Osteoblast (primary cell): ENCODE results near the gene FIGNL2. TPM values are rescaled to one million over a fixed set of nuclear protein-coding genes. Genes with fewer than 3 reads are reported as not detected.

Source experiments
- DNase-seq: peaks from one replicate; pipeline ENCODE4 v3.0.0; 2011; ENCODE audit warnings: low spot score, mixed read lengths; ENCODE audit not compliant: insufficient read length; ENCODE audit errors: missing footprints
- H2AFZ ChIP-seq: 2 replicates; pipeline ENCODE4 v1.6.0; 2011; ENCODE audit warnings: mild to moderate bottlenecking, low read length
- H3K27ac ChIP-seq: 2 replicates; pipeline ENCODE4 v1.5.1; 2011; ENCODE audit warnings: mild to moderate bottlenecking, low read depth, low read length, moderate library complexity
- H3K27me3 ChIP-seq: 2 replicates; pipeline ENCODE4 v1.6.0; 2012; ENCODE audit warnings: mild to moderate bottlenecking, control low read depth, inconsistent platforms, low read length, moderate library complexity; ENCODE audit not compliant: insufficient read depth
- H3K36me3 ChIP-seq: 2 replicates; pipeline ENCODE4 v1.5.1; 2011; ENCODE audit warnings: mild to moderate bottlenecking, low read length, control low read depth, moderate library complexity; ENCODE audit not compliant: insufficient read depth
- H3K4me1 ChIP-seq: 2 replicates; pipeline ENCODE4 v1.5.1; 2011; ENCODE audit warnings: mild to moderate bottlenecking, low read length, control low read depth, moderate library complexity; ENCODE audit not compliant: insufficient read depth
- H3K4me2 ChIP-seq: 2 replicates; pipeline ENCODE4 v1.6.0; 2011; ENCODE audit warnings: mild to moderate bottlenecking, low read length; ENCODE audit not compliant: insufficient read depth
- H3K4me3 ChIP-seq: fragments of 200-600 bp; sonication (generic); 3 replicates; pipeline ENCODE4 v1.5.1; 2012; ENCODE audit warnings: mild to moderate bottlenecking, low read length, inconsistent platforms; ENCODE audit not compliant: insufficient read depth
- H3K79me2 ChIP-seq: 2 replicates; pipeline ENCODE4 v1.6.0; 2012; ENCODE audit warnings: mild to moderate bottlenecking, low read length, control low read depth, inconsistent platforms; ENCODE audit not compliant: insufficient read depth
- H3K9me3 ChIP-seq: 2 replicates; pipeline ENCODE4 v1.5.1; 2011; ENCODE audit warnings: low read depth, low read length, control low read depth
- H4K20me1 ChIP-seq: 2 replicates; pipeline ENCODE4 v1.6.0; 2012; ENCODE audit warnings: mild to moderate bottlenecking, low read length, control low read depth; ENCODE audit not compliant: insufficient read depth
- CTCF ChIP-seq: IDR thresholded peaks from 2 replicates; pipeline ENCODE4 v1.5.1; 2011; ENCODE audit warnings: mild to moderate bottlenecking, low read depth, low read length, moderate library complexity; ENCODE audit errors: extremely low read depth
- total RNA-seq: library from RNA; depleted of rRNA; stranded (reverse); fragments of >200 nt; gene quantifications from 2 replicates; pipeline ENCODE4 v1.2.3, GENCODE V29; 2012

FIGNL2 gene
- total RNA-seq, 1 donor = 0.36 TPM

GRCh38 chr12:51871126-51871525 lies 22.6 kb upstream of the FIGNL2 start:
- H3K36me3 ChIP-seq = no peaks in the 10 kb centered on the region
- H3K9me3 ChIP-seq = no peaks in the 10 kb centered on the region
- H3K4me3 ChIP-seq = no peak overlapping the region
- DNase-seq = no peak
- H3K4me2 ChIP-seq = no peak overlapping the region
- no peaks in the 10 kb centered on the region for H4K20me1 ChIP-seq
- TF ChIP-seq CTCF = no peak
- H3K4me1 ChIP-seq = no peaks in the 10 kb centered on the region
- H3K79me2 ChIP-seq = no peaks in the 10 kb centered on the region
- peaks cover 16% of the 10 kb centered on the region for H3K27me3 ChIP-seq
- H2AFZ ChIP-seq = no peak overlapping the region
- no peak overlapping the region for H3K27ac ChIP-seq

- no peak for TF ChIP-seq CTCF
- H4K20me1 ChIP-seq = no peaks in the 10 kb centered on the region
- H3K4me3 ChIP-seq = no peak overlapping the region
- H3K27ac ChIP-seq = no peak overlapping the region
- no peaks in the 10 kb centered on the region for H3K79me2 ChIP-seq
- DNase-seq = no peak
- no peaks in the 10 kb centered on the region for H3K36me3 ChIP-seq
- no peaks in the 10 kb centered on the region for H3K4me1 ChIP-seq
- peaks cover 16% of the 10 kb centered on the region for H3K27me3 ChIP-seq
- H2AFZ ChIP-seq = no peak overlapping the region
- H3K4me2 ChIP-seq = no peak overlapping the region
- no peaks in the 10 kb centered on the region for H3K9me3 ChIP-seq
These were observed 22.0 kb upstream of the FIGNL2 start for GRCh38 chr12:51870504-51870903.

- H3K27ac ChIP-seq = no peak overlapping the region
- H3K79me2 ChIP-seq = no peaks in the 10 kb centered on the region
- H3K36me3 ChIP-seq = no peaks in the 10 kb centered on the region
- DNase-seq = no peak
- H3K9me3 ChIP-seq = no peaks in the 10 kb centered on the region
- H2AFZ ChIP-seq = no peak overlapping the region
- peaks cover 18% of the 10 kb centered on the region for H3K27me3 ChIP-seq
- H3K4me3 ChIP-seq = no peak overlapping the region
- H3K4me2 ChIP-seq = no peak overlapping the region
- TF ChIP-seq CTCF = no peak
- H4K20me1 ChIP-seq = no peaks in the 10 kb centered on the region
- H3K4me1 ChIP-seq = peaks cover under 1% of the 10 kb centered on the region
These were observed 21.4 kb upstream of the FIGNL2 start for GRCh38 chr12:51869931-51870330.

GRCh38 chr12:51869496-51869865 lies 21.0 kb upstream of the FIGNL2 start:
- H3K4me2 ChIP-seq = peak overlapping the region; percentile 86
- peaks cover 5% of the 10 kb centered on the region for H3K4me1 ChIP-seq
- H3K9me3 ChIP-seq = no peaks in the 10 kb centered on the region
- peaks cover 22% of the 10 kb centered on the region for H3K27me3 ChIP-seq
- TF ChIP-seq CTCF = no peak
- H3K27ac ChIP-seq = no peak overlapping the region
- H3K79me2 ChIP-seq = no peaks in the 10 kb centered on the region
- no peak overlapping the region for H2AFZ ChIP-seq
- no peaks in the 10 kb centered on the region for H4K20me1 ChIP-seq
- peak overlapping the region; percentile 73 for H3K4me3 ChIP-seq
- DNase-seq = no peak
- H3K36me3 ChIP-seq = no peaks in the 10 kb centered on the region
